Naive thymus-derived CD4-positive, alpha-beta T cell (primary cell): ENCODE results near the gene FGF18. TPM values are rescaled to one million over a fixed set of nuclear protein-coding genes. Genes with fewer than 3 reads are reported as not detected.

Source experiments
- ATAC-seq: fragments of 150-1000 bp; cut with Tn5 transposase; 2 replicates; pipeline ENCODE4 v1.10.0; 2021; ENCODE audit warnings: mild to moderate bottlenecking, moderate library complexity
- CTCF ChIA-PET: fragments of 350-600 bp; sonication (Branson Sonifier 250); formaldehyde crosslinking; loops from one replicate; lab custom pipeline; 2021; ENCODE audit warnings: antibody characterized with exemption; lab: Charles Lee
- POLR2A ChIA-PET: fragments of 350-600 bp; sonication (Branson Sonifier 250); formaldehyde crosslinking; loops from one replicate; lab custom pipeline; 2021; ENCODE audit warnings: antibody characterized with exemption, inconsistent platforms; lab: Charles Lee
- DNase-seq, 9 donors: peaks; one replicate each; pipeline versions ENCODE4 v3.0.0 to v3.0.0-alpha.2; 2020 to 2022; ENCODE audit warnings: mixed read lengths in 1 of 9
- H3K27ac ChIP-seq: one replicate; pipeline ENCODE4 v1.7.0; 2013; ENCODE audit warnings: mild to moderate bottlenecking, low read depth, low read length, moderate library complexity
- H3K27me3 ChIP-seq, 2 donors: one replicate each; pipeline ENCODE4 v1.7.0; 2013; ENCODE audit warnings: low read length in 2 of 2, mild to moderate bottlenecking in 2 of 2, moderate library complexity in 2 of 2; ENCODE audit not compliant: control insufficient read depth in 2 of 2, insufficient read depth in 2 of 2
- H3K36me3 ChIP-seq, 3 experiments: 1 replicate in 2 of 3; 2 replicates in 1 of 3; pipeline ENCODE4 v1.7.0; 2013; ENCODE audit warnings: low read length in 3 of 3, mild to moderate bottlenecking in 3 of 3, moderate library complexity in 1 of 3; ENCODE audit not compliant: insufficient read depth in 3 of 3, control insufficient read depth in 2 of 3
- H3K4me1 ChIP-seq, 2 donors: one replicate each; pipeline ENCODE4 v1.7.0; 2013; ENCODE audit warnings: low read length in 2 of 2, mild to moderate bottlenecking in 2 of 2, moderate library complexity in 1 of 2; ENCODE audit not compliant: control insufficient read depth in 2 of 2, insufficient read depth in 2 of 2
- H3K4me3 ChIP-seq: 2 replicates; pipeline ENCODE4 v1.7.0; 2013; ENCODE audit warnings: mild to moderate bottlenecking, low read length
- H3K9me3 ChIP-seq, 3 experiments: 1 replicate in 2 of 3; 2 replicates in 1 of 3; pipeline ENCODE4 v1.7.0; 2013; ENCODE audit warnings: low read length in 3 of 3; ENCODE audit not compliant: control insufficient read depth in 2 of 3
- H3K27ac Mint-ChIP-seq, 9 donors: one replicate each; pipeline ENCODE4 v1.8.0; 2020 to 2022; ENCODE audit warnings: mixed read lengths in 9 of 9, mild to moderate bottlenecking in 8 of 9, moderate library complexity in 5 of 9, inconsistent platforms in 2 of 9
- H3K27me3 Mint-ChIP-seq, 5 donors: one replicate each; pipeline ENCODE4 v1.8.0; 2021 to 2022; ENCODE audit warnings: mixed read lengths in 5 of 5, mild to moderate bottlenecking in 1 of 5
- H3K36me3 Mint-ChIP-seq, 5 donors: one replicate each; pipeline ENCODE4 v1.8.0; 2020 to 2022; ENCODE audit warnings: mixed read lengths in 5 of 5, mild to moderate bottlenecking in 3 of 5, inconsistent platforms in 1 of 5
- H3K4me1 Mint-ChIP-seq, 7 donors: one replicate each; pipeline ENCODE4 v1.8.0; 2020 to 2022; ENCODE audit warnings: mixed read lengths in 7 of 7, mild to moderate bottlenecking in 3 of 7, inconsistent platforms in 1 of 7
- H3K4me3 Mint-ChIP-seq, 10 donors: one replicate each; pipeline ENCODE4 v1.8.0; 2020 to 2022; ENCODE audit warnings: mild to moderate bottlenecking in 10 of 10, mixed read lengths in 10 of 10, moderate library complexity in 6 of 10, inconsistent platforms in 2 of 10
- H3K9me3 Mint-ChIP-seq, 11 donors: one replicate each; pipeline ENCODE4 v1.8.0; 2020 to 2022; ENCODE audit warnings: mixed read lengths in 11 of 11, mild to moderate bottlenecking in 4 of 11, inconsistent platforms in 1 of 11, moderate library complexity in 1 of 11
- intact Hi-C, 2 donors: fragments of 100-400 bp; cut with micrococcal nuclease; formaldehyde crosslinking; loops; one replicate each; pipeline ENCODE4 v1.15.1; 2023
- polyA plus RNA-seq, 2 donors: library from polyadenylated mRNA; unstranded; fragments of 300-500 nt; fragmentation: Illumina TruSeq; gene quantifications; one replicate each; pipeline ENCODE4 v1.2.3, GENCODE V29; 2021
- total RNA-seq, 6 experiments: library from RNA in 5 of 6; stranded (reverse) in 5 of 6; gene quantifications; 1 replicate in 5 of 6; 2 replicates in 1 of 6; pipeline ENCODE4 v1.2.3 and lab custom pipeline; 2021 to 2026

The FGF18 gene
- total and polyA plus RNA-seq, 7 experiments from 2014 or later = 0.24 to 0.44 TPM; not detected in 5

GRCh38 chr5:171405615-171406014 is 13.8 kb upstream of the FGF18 start:
- Mint-ChIP-seq H3K27ac (peak overlapping the region in 1 of 9 donors; percentile 32), H3K4me1 (peaks cover 15 to 44% (median 39%) of the 10 kb centered on the region in 7 donors), H3K4me3 (no peak overlapping the region), H3K9me3 (peaks cover 0 to 2% (median 0%) of the 10 kb centered on the region in 11 donors), H3K27me3 (no peaks in the 10 kb centered on the region), H3K36me3 (peaks cover 16 to 65% (median 50%) of the 10 kb centered on the region in 5 donors)
- POLR2A ChIA-PET = interaction anchor here (0.8 kb wide), 1 partner anchor 18 kb away, joined by 3 read pairs; the partner anchor contains the start of gene NPM1
- intact Hi-C loops = loop anchor here in 1 of 2 donors (2.0 kb wide), 1 partner anchor 13 kb away; no protein-coding TSS in a partner anchor
- ATAC-seq (no peak), DNase-seq (no peak)
- Histone ChIP-seq H3K27ac (no peak overlapping the region), H3K36me3 (peaks cover 35 to 66% (median 42%) of the 10 kb centered on the region in 3 experiments), H3K4me1 (no peaks in the 10 kb centered on the region), H3K9me3 (no peaks in the 10 kb centered on the region), H3K4me3 (no peak overlapping the region), H3K27me3 (no peaks in the 10 kb centered on the region)
- CTCF ChIA-PET = interaction anchor here (0.7 kb wide), 1 partner anchor 15 kb away, joined by 3 read pairs; no protein-coding TSS in a partner anchor

- Histone ChIP-seq H3K36me3 (peaks cover 22 to 66% (median 36%) of the 10 kb centered on the region in 3 experiments), H3K27ac (no peak overlapping the region), H3K4me3 (no peak overlapping the region), H3K9me3 (no peaks in the 10 kb centered on the region), H3K27me3 (no peaks in the 10 kb centered on the region), H3K4me1 (no peaks in the 10 kb centered on the region)
- H3K36me3 Mint-ChIP-seq = peaks cover 16 to 65% (median 43%) of the 10 kb centered on the region in 5 donors
- H3K27ac Mint-ChIP-seq = peak overlapping the region in 3 of 9 donors; percentile 6 to 60 (median 44)
- DNase-seq (no peak), ATAC-seq (no peak)
- CTCF ChIA-PET = no interaction called here
- H3K4me3 Mint-ChIP-seq = peak overlapping the region in 1 of 10 donors; percentile 1
- intact Hi-C loops = loop anchor here in 1 of 2 donors (2.0 kb wide), 1 partner anchor 14 kb away; no protein-coding TSS in a partner anchor
- H3K4me1 Mint-ChIP-seq = peaks cover 15 to 42% (median 39%) of the 10 kb centered on the region in 7 donors
- H3K27me3 Mint-ChIP-seq = no peaks in the 10 kb centered on the region
- POLR2A ChIA-PET = interaction anchor here (0.7 kb wide), 1 partner anchor 9 kb away, joined by 3 read pairs; no protein-coding TSS in a partner anchor
- peaks cover 0 to 2% (median 0%) of the 10 kb centered on the region in 11 donors for H3K9me3 Mint-ChIP-seq
Observed at GRCh38 chr5:171407234-171407633, 12.2 kb upstream of the FGF18 start.

DNA sequence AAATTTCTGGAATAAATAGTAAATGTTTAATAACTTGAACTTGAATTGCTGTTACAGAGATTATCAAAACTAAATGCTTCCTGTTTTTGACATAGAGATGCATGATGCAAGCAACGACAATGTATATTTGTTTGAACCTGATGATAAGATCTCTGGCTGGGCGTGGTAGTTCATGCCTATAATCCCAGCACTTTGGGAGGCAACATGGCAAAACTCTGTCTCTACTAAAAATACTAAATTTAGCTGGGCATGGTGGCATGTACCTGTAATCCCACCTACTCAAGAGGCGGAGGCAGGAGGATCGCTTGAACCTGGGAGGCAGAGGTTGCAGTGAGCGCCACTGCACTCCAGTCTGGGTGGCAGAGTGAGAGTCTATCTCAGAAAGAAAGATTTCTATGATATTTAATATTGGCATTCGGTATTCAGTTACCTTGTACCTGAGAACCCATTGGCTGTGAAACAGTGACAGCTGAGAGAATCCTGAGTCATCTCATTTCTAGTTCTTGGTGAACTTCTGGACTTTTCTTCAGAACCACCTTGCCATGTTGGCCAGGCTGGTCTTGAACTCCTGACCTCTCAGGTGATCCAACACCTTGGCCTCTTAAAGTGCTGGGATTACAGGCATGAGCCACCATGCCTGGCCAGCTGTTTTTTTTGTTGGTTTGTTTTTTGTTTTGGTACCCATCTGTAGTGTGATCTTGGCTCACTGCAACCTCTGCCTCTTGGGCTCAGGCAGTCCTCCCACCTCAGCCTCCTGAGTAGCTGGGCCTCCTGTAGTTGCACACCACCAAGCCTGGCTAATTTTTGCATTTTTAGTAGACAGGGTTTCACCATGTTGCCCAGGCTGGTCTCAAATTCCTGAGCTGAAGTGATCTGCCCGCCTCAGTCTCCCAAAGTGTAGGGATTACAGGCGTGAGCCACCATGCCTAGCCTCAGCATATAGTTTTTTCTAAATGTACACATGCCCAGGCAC is 10.0 kb upstream of the FGF18 start:
- peaks cover 14 to 46% (median 39%) of the 10 kb centered on the region in 7 donors for H3K4me1 Mint-ChIP-seq
- H3K27ac Mint-ChIP-seq = peak overlapping the region in 6 of 9 donors; percentile 57 to 72 (median 65)
- Histone ChIP-seq H3K27me3 (no peaks in the 10 kb centered on the region), H3K9me3 (no peaks in the 10 kb centered on the region), H3K27ac (no peak overlapping the region), H3K4me3 (no peak overlapping the region), H3K36me3 (peaks cover 22 to 79% (median 36%) of the 10 kb centered on the region in 3 experiments), H3K4me1 (no peaks in the 10 kb centered on the region)
- ChIA-PET CTCF (interaction anchor here (1.1 kb wide), 1 partner anchor 9 kb away, joined by 3 read pairs; no protein-coding TSS in a partner anchor), POLR2A (interaction anchor here (1.0 kb wide), 1 partner anchor 20 kb away, joined by 3 read pairs; no protein-coding TSS in a partner anchor)
- intact Hi-C loops = loop anchor here (2.0 to 10.0 kb wide), 3 partner anchors 19 to 875 kb away; partner anchors contain the start of gene UBTD2 (in 1 of the 2)
- H3K36me3 Mint-ChIP-seq = peaks cover 16 to 72% (median 44%) of the 10 kb centered on the region in 5 donors
- H3K4me3 Mint-ChIP-seq = peak overlapping the region in 1 of 10 donors; percentile 37
- no peak for ATAC-seq
- H3K9me3 Mint-ChIP-seq = no peaks in the 10 kb centered on the region
- H3K27me3 Mint-ChIP-seq = no peaks in the 10 kb centered on the region
- DNase-seq = no peak

GRCh38 chr5:171410181-171410580 is 9.3 kb upstream of the FGF18 start:
- ChIA-PET CTCF (no interaction called here), POLR2A (no interaction called here)
- ATAC-seq (no peak), DNase-seq (no peak)
- Histone ChIP-seq H3K4me1 (no peaks in the 10 kb centered on the region), H3K27me3 (no peaks in the 10 kb centered on the region), H3K9me3 (no peaks in the 10 kb centered on the region), H3K27ac (no peak overlapping the region), H3K36me3 (peaks cover 18 to 73% (median 32%) of the 10 kb centered on the region in 3 experiments), H3K4me3 (no peak overlapping the region)
- H3K36me3 Mint-ChIP-seq = peaks cover 16 to 67% (median 44%) of the 10 kb centered on the region in 5 donors
- H3K4me3 Mint-ChIP-seq = no peak overlapping the region
- no peaks in the 10 kb centered on the region for H3K9me3 Mint-ChIP-seq
- intact Hi-C loops = loop anchor here in 1 of 2 donors (10.0 kb wide), 2 partner anchors 655 to 875 kb away; partner anchors contain the start of gene UBTD2
- H3K27ac Mint-ChIP-seq = peak overlapping the region in 1 of 9 donors; percentile 69
- H3K4me1 Mint-ChIP-seq = peaks cover 14 to 45% (median 38%) of the 10 kb centered on the region in 7 donors
- H3K27me3 Mint-ChIP-seq = no peaks in the 10 kb centered on the region

- H3K4me3 ChIP-seq = no peak overlapping the region
- Mint-ChIP-seq H3K4me1 (peaks cover 9 to 29% (median 20%) of the 10 kb centered on the region in 7 donors), H3K9me3 (no peaks in the 10 kb centered on the region), H3K36me3 (peaks cover 8 to 49% (median 33%) of the 10 kb centered on the region in 5 donors), H3K4me3 (no peak overlapping the region), H3K27ac (peak overlapping the region in 2 of 9 donors; percentile 20 to 42), H3K27me3 (no peaks in the 10 kb centered on the region)
- DNase-seq (no peak), ATAC-seq (no peak)
- peaks cover 9 to 55% (median 17%) of the 10 kb centered on the region in 3 experiments for H3K36me3 ChIP-seq
- H3K27me3 ChIP-seq = no peaks in the 10 kb centered on the region
- ChIA-PET CTCF (no interaction called here), POLR2A (no interaction called here)
- H3K4me1 ChIP-seq = no peaks in the 10 kb centered on the region
- H3K27ac ChIP-seq = no peak overlapping the region
- intact Hi-C loops = loop anchor here in 1 of 2 donors (10.0 kb wide), 2 partner anchors 653 to 873 kb away; partner anchors contain the start of gene UBTD2
- H3K9me3 ChIP-seq = no peaks in the 10 kb centered on the region
Observed at GRCh38 chr5:171412186-171412585, 7.3 kb upstream of the FGF18 start.
